IPS-18a (cell line): ENCODE measurements around the gene ZFP1.

Source experiments
- H3K27ac ChIP-seq: one replicate; pipeline ENCODE4 v1.5.1; 2013; ENCODE audit warnings: low read length
- H3K27me3 ChIP-seq: one replicate; pipeline ENCODE4 v1.6.1; 2013; ENCODE audit warnings: mild to moderate bottlenecking, low read length; ENCODE audit not compliant: control insufficient read depth, insufficient read depth
- H3K36me3 ChIP-seq: one replicate; pipeline ENCODE4 v1.6.1; 2013; ENCODE audit warnings: low read depth, low read length; ENCODE audit not compliant: control insufficient read depth
- H3K4me1 ChIP-seq: one replicate; pipeline ENCODE4 v1.6.1; 2013; ENCODE audit warnings: low read depth, low read length; ENCODE audit not compliant: control insufficient read depth
- H3K4me3 ChIP-seq: one replicate; pipeline ENCODE4 v1.5.1; 2013; ENCODE audit warnings: low read length
- H3K9ac ChIP-seq: one replicate; pipeline ENCODE4 v1.6.1; 2013; ENCODE audit warnings: mild to moderate bottlenecking, low read length, moderate library complexity
- H3K9me3 ChIP-seq: one replicate; pipeline ENCODE4 v1.6.1; 2013; ENCODE audit warnings: low read depth, low read length; ENCODE audit not compliant: control insufficient read depth

Gene ZFP1

GRCh38 chr16:75176926-75177325 is 28.6 kb downstream of the ZFP1 start:
- Histone ChIP-seq H3K36me3 (no peaks in the 10 kb centered on the region), H3K27me3 (no peaks in the 10 kb centered on the region), H3K4me1 (no peaks in the 10 kb centered on the region), H3K4me3 (no peak overlapping the region), H3K9ac (no peak overlapping the region), H3K27ac (no peak overlapping the region), H3K9me3 (peaks cover 17% of the 10 kb centered on the region)

- Histone ChIP-seq H3K4me1 (no peaks in the 10 kb centered on the region), H3K9ac (no peak overlapping the region), H3K27me3 (no peaks in the 10 kb centered on the region), H3K9me3 (peaks cover 8% of the 10 kb centered on the region), H3K27ac (no peak overlapping the region), H3K4me3 (no peak overlapping the region), H3K36me3 (no peaks in the 10 kb centered on the region)
Measured at GRCh38 chr16:75179208-75179607, 30.9 kb downstream of the ZFP1 start.

GRCh38 chr16:75181630-75182029 is 33.3 kb downstream of the ZFP1 start:
- Histone ChIP-seq H3K9ac (no peak overlapping the region), H3K4me1 (no peaks in the 10 kb centered on the region), H3K36me3 (no peaks in the 10 kb centered on the region), H3K27me3 (no peaks in the 10 kb centered on the region), H3K4me3 (no peak overlapping the region), H3K27ac (no peak overlapping the region), H3K9me3 (no peaks in the 10 kb centered on the region)

GRCh38 chr16:75188832-75189477 is 40.6 kb downstream of the ZFP1 start:
- H3K36me3 ChIP-seq: no peaks in the 10 kb centered on the region
- no peaks in the 10 kb centered on the region for H3K4me1 ChIP-seq
- no peak overlapping the region for H3K27ac ChIP-seq
- H3K4me3 ChIP-seq: no peak overlapping the region
- no peaks in the 10 kb centered on the region for H3K9me3 ChIP-seq
- H3K9ac ChIP-seq: no peak overlapping the region
- no peaks in the 10 kb centered on the region for H3K27me3 ChIP-seq

DNA sequence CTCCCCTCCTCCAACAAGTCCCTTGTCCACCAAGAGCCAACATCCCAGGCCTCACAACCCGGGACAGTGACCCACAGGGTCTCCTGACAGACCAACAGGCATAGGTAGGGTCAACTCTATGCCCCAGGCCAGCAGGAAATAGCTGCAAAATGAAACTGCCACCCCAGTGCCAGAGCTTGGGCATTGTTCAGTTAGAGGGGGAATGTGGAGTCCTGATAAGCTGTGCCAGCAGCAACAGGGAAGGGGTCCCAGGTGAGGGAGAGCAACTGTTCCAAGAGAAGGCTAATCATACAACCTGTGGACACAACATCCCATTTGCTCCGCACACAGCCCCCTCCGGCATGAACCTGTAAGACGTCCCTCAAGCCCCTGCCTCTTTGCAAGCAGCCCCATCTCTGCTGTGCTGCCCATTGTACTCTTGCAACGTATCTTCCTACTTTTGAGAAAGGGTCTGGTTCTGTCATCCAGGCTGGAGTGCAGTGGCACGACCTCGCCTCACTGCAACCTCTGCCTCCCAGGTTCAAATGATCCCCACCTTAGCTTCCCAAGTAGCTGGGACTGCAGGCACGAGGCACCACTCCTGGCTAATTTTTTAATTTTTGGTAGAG is 41.4 kb downstream of the ZFP1 start:
- Histone ChIP-seq H3K9me3 (no peaks in the 10 kb centered on the region), H3K27ac (no peak overlapping the region), H3K9ac (no peak overlapping the region), H3K36me3 (no peaks in the 10 kb centered on the region), H3K27me3 (no peaks in the 10 kb centered on the region), H3K4me3 (no peak overlapping the region), H3K4me1 (no peaks in the 10 kb centered on the region)

DNA sequence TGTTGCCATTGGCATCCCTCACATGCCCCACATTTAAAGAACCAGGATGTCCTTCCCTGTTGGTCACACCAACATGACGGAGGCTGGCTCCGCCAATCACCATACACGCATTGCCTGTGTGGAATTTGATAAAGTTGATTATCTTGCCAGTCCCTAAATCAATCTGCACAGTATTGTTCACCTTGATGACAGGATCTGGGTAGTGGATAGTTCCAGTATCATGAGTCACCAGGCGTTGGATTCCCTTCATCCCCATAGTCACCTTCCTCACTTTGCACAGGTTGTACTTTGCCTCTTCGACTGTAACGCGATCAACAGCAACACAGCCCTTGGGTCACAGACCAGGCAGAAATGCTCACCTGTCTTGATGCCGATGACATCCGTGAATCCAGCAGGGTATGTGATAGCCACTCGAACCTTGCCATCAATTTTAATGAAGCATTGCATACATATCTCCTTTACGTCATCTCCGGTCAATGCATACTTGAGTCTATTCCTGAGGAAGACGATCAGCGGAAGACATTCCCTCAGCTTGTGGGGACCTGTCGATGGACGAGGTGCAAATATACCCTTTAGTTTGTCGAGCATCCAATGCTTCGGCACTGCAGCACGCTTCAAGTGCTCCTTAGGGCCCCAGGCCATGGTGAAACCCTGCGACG is 44.4 kb downstream of the ZFP1 start:
- Histone ChIP-seq H3K4me3 (no peak overlapping the region), H3K9me3 (no peaks in the 10 kb centered on the region), H3K27ac (no peak overlapping the region), H3K27me3 (no peaks in the 10 kb centered on the region), H3K9ac (no peak overlapping the region), H3K36me3 (no peaks in the 10 kb centered on the region), H3K4me1 (no peaks in the 10 kb centered on the region)

DNA sequence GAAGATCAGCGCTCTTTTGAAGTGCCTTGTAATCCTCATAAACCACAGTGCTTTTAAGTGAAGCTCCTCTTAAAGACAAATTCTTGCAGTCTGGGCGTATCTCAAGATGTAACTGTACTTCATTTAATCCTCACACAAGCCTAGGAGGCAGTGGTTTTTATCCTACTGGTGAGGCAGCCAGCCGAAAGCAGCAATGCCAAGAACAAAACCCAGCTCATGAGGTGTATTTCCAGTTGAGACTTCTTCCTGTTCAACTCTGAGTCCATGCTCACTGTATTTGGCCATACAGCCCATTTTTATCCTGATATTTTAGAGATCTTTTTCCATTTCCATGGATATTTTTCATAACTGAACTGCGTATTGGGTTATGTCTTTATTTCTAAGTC is 44.9 kb downstream of the ZFP1 start:
- Histone ChIP-seq H3K27me3 (no peaks in the 10 kb centered on the region), H3K27ac (no peak overlapping the region), H3K36me3 (no peaks in the 10 kb centered on the region), H3K9ac (no peak overlapping the region), H3K9me3 (no peaks in the 10 kb centered on the region), H3K4me1 (no peaks in the 10 kb centered on the region), H3K4me3 (no peak overlapping the region)

DNA sequence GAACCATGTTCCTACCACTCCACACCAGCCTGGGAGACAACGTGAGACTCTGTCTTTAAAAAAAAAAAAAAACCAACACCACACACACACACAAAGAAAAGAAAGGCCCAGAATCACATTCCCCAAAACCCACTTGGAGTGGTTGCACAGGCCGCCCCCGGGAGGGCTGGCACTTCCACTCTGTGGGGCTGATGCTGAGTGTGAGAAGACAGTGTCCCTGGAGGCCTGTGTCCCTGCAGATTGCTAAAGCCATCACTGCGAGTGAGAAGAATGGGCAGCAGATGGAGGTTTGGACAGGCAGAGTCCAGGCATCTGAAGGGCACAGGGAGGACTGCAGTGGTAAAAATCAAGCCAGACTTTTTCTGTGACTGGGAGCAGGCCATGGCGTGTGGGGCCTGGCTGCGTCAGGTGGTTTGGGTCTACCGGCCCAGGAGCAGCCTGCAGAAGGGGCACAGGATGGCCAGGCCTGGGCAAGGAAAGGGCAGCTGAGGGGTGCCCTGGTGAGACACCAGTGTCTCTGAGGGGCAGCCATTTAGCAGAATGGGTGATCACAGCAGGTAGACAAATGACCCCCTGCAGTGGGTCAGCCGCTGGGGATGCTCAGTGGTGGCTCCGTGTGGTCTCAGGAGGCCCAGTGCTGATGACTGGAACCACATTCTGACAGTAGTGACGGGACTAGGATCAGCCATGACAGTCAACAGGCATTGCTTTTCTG is 45.6 kb downstream of the ZFP1 start:
- Histone ChIP-seq H3K27me3 (no peaks in the 10 kb centered on the region), H3K27ac (no peak overlapping the region), H3K9me3 (no peaks in the 10 kb centered on the region), H3K36me3 (no peaks in the 10 kb centered on the region), H3K9ac (no peak overlapping the region), H3K4me1 (no peaks in the 10 kb centered on the region), H3K4me3 (no peak overlapping the region)

- Histone ChIP-seq H3K4me3 (no peak overlapping the region), H3K36me3 (no peaks in the 10 kb centered on the region), H3K4me1 (no peaks in the 10 kb centered on the region), H3K9ac (no peak overlapping the region), H3K9me3 (no peaks in the 10 kb centered on the region), H3K27ac (no peak overlapping the region), H3K27me3 (no peaks in the 10 kb centered on the region)
Measured at GRCh38 chr16:75195811-75196790, 47.8 kb downstream of the ZFP1 start.

- Histone ChIP-seq H3K9me3 (no peaks in the 10 kb centered on the region), H3K27ac (no peak overlapping the region), H3K4me3 (no peak overlapping the region), H3K27me3 (no peaks in the 10 kb centered on the region), H3K4me1 (no peaks in the 10 kb centered on the region), H3K36me3 (no peaks in the 10 kb centered on the region), H3K9ac (no peak overlapping the region)
Measured at GRCh38 chr16:75196836-75197235, 48.5 kb downstream of the ZFP1 start.
